Panc1 (cell line): ENCODE results near the gene MGST2.

Experiments
- CTCF ChIP-seq: fragments of 450-650 bp; IDR thresholded peaks from 2 replicates; pipeline ENCODE4 v1.5.1; 2017; ENCODE audit warnings: mild to moderate bottlenecking
- POLR2AphosphoS5 ChIP-seq: IDR thresholded peaks from 2 replicates; pipeline ENCODE4 v1.6.1; 2012; ENCODE audit warnings: mild to moderate bottlenecking, low read depth, low read length, moderate library complexity
- REST ChIP-seq, 2 experiments: IDR thresholded peaks; 2 replicates each; pipeline ENCODE4 v1.6.1; 2011 to 2012; ENCODE audit warnings: low read depth in 2 of 2, control low read depth in 1 of 2, low read length in 1 of 2, mild to moderate bottlenecking in 1 of 2, moderate library complexity in 1 of 2; ENCODE audit not compliant: insufficient read depth in 1 of 2
- TCF7L2 ChIP-seq: IDR thresholded peaks from 2 replicates; pipeline ENCODE4 v1.6.1; 2011; ENCODE audit warnings: mild to moderate bottlenecking, low read depth, low read length, inconsistent platforms

- TF ChIP-seq CTCF (no peak), REST (IDR thresholded peaks at IDR 0.05; ENCODE audit: insufficient read depth in 1 of 2, low read depth in 2 of 2, low read length in 1 of 2) (no peak), POLR2AphosphoS5 (no peak), TCF7L2 (no peak)
Observed at GRCh38 chr4:139669335-139669734, 3.7 kb downstream of the MGST2 start.
